HG03520 (cell line): ENCODE measurements around the gene ADAMTSL2.

Experiments used
- ATAC-seq: cut with Tn5 transposase; IDR thresholded peaks from one replicate; pipeline ENCODE4 v1.9.1; 2021; ENCODE audit warnings: mild to moderate bottlenecking, moderate library complexity; ENCODE audit not compliant: unreplicated experiment

ADAMTSL2 gene

GRCh38 chr9:133529874-133530273, 4.6 kb upstream of the ADAMTSL2 start:
- no peak for ATAC-seq

GRCh38 chr9:133531293-133531692, 3.2 kb upstream of the ADAMTSL2 start:
- ATAC-seq = no peak

DNA sequence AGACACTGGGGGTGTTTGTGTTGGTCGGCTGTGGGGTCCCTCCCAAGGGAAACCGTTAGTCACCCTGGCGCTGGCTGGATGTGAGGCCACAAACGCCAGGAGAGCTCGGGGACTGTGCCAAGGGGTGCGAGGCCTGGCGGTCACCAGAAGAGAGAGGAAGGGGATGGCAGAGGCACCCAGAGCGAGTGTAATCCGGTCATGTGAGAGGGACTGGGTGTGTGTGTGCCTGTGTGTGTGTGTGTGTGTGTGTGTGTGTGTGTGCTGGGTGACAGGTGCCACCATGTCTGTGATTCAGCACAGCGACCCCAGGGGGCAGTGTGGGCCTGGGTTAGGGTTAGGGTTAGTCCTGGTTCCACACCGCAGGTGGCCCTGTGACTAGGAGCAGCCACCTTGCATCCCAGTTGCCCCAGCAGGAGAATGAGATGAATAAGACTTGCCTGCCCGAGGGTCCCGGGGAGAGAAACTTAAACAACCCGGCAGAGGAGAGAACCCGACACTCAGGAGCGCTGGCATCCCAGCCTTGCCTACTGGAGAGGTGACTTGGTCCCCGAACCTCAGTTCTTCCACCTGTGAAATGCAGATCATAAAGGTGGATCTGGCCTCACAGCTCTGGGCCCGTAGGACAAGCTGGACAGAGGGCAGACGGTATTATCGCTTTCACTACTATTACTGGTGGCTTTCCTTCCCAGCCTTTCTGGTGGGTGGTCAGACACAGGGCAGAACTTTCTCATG, 1.4 kb upstream of the ADAMTSL2 start:
- no peak for ATAC-seq

DNA sequence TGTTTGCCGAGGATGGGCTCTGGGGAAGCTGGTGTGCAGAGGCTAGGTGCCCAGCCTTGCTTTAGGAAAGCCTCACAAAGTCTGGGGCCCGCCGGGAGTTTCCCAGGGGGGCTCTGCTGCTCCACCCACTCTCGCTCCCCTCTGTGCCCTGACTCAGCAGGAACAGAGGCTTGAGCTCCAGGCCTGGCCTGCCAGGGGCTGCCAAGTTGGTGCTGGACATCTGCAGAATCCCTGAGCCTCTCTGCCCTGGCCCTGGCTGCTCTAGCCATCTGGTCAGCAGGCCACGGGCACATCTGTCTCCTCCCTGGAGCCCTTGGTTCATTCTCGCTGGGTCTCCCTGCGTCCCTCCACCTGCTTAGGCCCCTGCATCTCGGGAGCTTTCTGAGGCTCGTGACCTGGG, 647 bp upstream of the ADAMTSL2 start:
- ATAC-seq = no peak

- no peak for ATAC-seq
These were observed 888 bp downstream of the ADAMTSL2 start for GRCh38 chr9:133535306-133535877.

- no peak for ATAC-seq
These were observed 1.6 kb downstream of the ADAMTSL2 start for GRCh38 chr9:133536080-133536479.

DNA sequence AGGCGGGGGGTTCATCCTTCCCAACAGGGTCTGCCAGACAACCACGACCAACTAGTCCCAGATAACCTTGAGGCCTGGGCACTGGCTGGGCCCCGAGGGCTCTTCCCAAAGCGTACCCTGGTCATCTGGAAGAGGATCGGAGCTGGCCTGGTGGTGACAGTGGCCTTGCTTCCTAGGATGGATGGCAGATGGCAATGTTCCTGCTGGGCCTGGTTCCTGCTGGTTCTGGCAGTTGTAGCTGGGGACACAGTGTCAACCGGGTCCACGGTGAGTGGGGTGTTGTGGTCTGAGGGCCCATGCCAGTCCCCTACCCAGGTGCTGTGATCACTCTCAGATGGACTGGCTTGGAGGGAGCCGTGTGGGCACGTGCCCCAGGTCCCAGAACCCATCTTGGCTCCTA, 2.0 kb downstream of the ADAMTSL2 start:
- no peak for ATAC-seq

DNA sequence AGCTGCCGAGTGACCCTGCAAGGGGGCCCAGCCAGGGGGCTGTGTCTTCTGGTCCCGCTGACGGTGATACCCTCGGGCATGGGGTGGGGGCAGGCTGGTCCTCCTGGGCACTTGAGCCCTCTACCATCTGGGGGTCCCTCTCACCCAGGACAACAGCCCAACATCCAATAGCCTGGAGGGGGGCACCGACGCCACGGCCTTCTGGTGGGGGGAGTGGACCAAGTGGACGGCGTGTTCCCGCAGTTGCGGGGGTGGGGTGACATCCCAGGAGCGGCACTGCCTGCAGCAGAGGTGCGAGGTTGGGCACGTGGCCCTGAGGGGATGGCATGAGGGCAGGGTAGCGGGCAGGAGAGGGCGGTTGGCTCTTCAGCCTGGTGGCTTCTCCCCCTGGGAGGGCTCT, 2.8 kb downstream of the ADAMTSL2 start:
- ATAC-seq = no peak

DNA sequence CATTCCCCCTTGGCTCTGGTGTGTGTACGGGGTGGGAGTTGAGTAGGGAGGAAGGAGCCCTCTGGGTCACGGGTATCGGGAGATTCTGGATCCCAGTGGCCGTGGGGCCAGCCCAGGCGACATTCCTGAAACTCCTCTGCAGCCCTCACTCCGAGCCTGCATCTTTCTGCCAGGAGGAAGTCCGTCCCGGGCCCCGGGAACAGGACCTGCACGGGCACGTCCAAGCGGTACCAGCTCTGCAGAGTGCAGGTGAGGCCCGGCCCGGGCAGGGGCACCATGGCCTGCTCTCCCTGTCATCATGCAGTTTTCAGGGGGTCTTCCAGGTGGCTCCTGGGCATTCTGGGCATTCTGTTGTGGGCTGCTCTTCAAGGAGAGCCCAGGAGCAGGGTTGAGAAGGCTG, 3.7 kb downstream of the ADAMTSL2 start:
- no peak for ATAC-seq

- no peak for ATAC-seq
These were observed 4.6 kb downstream of the ADAMTSL2 start for GRCh38 chr9:133538851-133539833.

DNA sequence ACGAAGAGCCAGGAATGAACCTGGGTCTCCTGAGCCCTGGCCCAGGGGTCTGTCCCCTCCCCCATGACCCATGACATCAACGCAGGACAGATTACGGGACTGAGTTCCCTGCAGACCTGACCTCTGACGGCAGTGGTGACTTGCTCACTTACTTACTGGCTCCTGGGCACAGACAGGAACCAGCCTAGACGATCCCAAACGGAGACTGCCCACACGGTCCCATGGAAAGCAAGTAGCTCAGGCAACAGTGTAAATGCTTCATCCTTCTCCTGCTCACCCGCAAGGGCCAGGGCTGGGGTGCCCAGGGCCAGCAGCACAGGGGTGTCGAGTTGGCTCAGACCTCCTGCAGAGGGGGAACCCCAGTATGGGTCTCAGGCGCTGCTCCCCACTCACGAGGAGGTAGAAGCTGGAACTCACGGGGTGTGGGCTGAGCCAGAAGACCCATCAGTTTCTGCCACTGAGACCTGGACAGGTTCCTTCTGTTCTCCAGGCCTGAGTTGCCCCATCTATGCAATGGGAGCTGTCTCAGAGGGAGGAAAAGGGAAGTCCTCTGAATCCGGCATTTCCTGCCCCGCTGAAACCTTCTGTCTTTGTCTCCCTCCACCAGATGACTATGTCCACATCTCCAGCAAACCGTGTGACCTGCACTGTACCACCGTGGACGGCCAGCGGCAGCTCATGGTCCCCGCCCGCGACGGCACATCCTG, 5.6 kb downstream of the ADAMTSL2 start:
- no peak for ATAC-seq

DNA sequence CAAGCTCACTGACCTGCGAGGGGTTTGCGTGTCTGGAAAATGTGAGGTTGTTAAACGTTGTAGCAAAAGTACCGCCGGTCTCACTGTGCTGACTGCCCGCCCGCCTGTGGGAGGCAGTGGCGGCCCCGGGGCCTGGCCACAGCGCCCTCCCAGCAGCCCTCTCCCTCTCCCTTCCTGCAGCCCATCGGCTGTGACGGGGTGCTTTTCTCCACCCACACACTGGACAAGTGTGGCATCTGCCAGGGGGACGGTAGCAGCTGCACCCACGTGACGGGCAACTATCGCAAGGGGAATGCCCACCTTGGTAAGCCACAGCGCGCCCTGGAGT, 6.2 kb downstream of the ADAMTSL2 start:
- no peak for ATAC-seq

- no peak for ATAC-seq
These were observed 7.5 kb downstream of the ADAMTSL2 start for GRCh38 chr9:133542002-133542401.

DNA sequence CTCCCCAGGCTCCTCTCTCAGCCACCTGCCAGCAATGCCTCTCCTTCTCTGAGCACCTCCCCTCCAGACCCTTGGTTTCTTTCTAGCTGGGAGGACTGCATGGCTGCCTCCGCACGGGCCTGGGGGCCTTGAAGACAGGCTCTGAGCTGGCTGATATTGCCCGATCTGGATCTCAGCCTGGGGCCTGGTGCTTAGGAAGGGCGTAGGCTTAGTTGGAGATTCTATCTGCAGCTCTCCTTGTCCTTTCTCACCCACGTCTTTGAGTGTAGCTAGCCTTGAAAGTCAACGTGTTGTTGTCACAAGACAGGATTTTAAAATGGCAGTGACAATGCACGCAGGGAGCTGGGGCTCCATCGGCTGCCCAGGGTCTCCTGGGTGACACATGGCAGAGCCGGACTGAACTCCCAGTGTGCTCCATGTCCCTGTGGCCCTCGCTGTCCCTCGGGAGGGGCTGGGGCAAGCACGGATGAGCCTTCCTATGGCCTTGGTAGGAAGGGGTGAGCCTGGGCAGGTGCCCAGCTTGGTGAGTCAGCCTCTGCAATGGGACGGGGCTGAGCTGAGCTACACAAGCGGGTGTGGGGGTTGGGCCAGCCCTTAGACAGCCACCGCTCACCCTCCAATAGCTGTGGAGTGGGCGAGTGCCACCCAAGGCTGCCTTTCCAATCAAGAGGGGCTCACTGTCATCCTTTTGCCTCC, 9.4 kb downstream of the ADAMTSL2 start:
- no peak for ATAC-seq

GRCh38 chr9:133545494-133546286, 11.2 kb downstream of the ADAMTSL2 start:
- no peak for ATAC-seq

DNA sequence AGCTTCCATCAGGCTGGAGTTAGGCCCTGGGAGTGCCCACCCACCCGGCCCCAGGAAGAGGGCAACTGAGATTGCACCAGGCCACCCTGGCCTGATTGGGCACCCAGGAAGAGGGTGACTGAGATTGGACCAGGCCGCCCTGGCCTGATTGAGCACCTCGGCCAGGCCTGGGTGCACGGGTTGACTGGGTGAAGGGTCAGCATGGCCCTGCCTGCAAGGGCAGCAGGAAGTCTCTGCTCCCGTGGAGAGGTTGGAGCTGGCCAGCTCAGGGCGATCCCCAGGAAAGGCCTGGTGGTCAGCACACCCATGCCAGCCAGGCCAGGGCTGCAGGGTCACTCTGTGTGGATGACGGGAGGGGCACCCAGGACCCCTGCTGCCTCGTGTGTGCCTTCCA, 11.8 kb downstream of the ADAMTSL2 start:
- no peak for ATAC-seq

DNA sequence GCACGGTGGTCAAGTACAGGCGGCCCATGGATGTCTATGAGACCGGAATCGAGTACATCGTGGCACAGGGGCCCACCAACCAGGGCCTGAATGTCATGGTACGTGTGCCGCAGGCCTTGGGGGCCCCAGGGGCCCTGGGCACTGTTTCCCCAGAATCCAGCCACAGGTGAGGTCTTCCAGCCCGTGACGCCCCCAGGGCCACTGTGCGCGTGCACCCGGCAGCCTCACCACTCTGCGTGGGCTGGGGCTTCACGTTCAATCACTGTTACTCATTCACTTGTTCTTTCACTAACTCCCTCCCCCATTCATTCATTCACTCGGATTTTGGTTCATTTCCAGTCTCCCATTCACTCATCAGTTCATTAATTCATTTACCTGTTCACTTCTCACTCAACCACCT, 12.6 kb downstream of the ADAMTSL2 start:
- no peak for ATAC-seq

DNA sequence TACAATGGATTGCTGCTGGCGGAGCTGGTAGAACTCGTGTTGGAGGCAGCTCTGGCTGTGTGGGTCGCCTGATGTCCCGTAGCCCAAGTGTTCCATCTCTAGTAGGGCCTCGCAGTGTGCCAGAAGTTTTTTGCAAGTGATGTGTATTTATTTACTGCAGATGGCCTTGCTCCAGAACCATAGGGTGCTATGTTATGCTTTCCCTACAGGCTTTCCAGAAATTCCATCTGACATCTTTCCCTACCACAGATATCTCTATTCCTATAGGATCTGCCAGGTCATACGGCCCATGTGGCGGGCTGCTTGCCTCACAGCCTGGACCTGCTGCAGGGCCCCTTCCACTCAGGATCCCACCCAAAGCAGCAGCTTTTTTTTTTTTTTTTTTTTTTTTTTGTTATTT, 16.9 kb downstream of the ADAMTSL2 start:
- no peak for ATAC-seq

GRCh38 chr9:133552236-133552635, 17.7 kb downstream of the ADAMTSL2 start:
- no peak for ATAC-seq

- no peak for ATAC-seq
These were observed 18.6 kb downstream of the ADAMTSL2 start for GRCh38 chr9:133553123-133553522.
